ENCODE measurements around the gene CTNNA3. TPM values are rescaled to one million over a fixed set of nuclear protein-coding genes. Genes with fewer than 3 reads are reported as not detected.
A peak's percentile ranks its signal among the peaks of the same experiment; 100 is the strongest.

Gene CTNNA3
- total and polyA plus RNA-seq, 12 donors: 2.0 to 213 (median 171) TPM

- DNase-seq: no peak
- no peak for TF ChIP-seq CTCF (IDR thresholded peaks at IDR 0.05)
- no peak overlapping the region for H3K4me3 ChIP-seq
- H3K27me3 ChIP-seq: no peaks in the 10 kb centered on the region
- H3K36me3 ChIP-seq: no peaks in the 10 kb centered on the region
- peaks cover 0 to 27% (median 0%) of the 10 kb centered on the region in 9 donors for H3K4me1 ChIP-seq
- intact Hi-C loops (cut with DNase I): no loop called here
- ATAC-seq: no peak
- 67 to 70% methylated on average over 8 of the region's 8 CpGs for WGBS, 2 donors
- no peaks in the 10 kb centered on the region for H3K9me3 ChIP-seq
- no peak overlapping the region for H3K27ac ChIP-seq
Observed at GRCh38 chr10:67603086-67603485, 92.9 kb downstream of the CTNNA3 start.

GRCh38 chr10:67602268-67602950 lies 93.6 kb downstream of the CTNNA3 start:
- H3K9me3 ChIP-seq: no peaks in the 10 kb centered on the region
- WGBS, 2 donors: 36 to 40% methylated on average over 4 of the region's 4 CpGs
- H3K27me3 ChIP-seq: no peaks in the 10 kb centered on the region
- no peaks in the 10 kb centered on the region for H3K36me3 ChIP-seq
- peaks cover 0 to 26% (median 0%) of the 10 kb centered on the region in 9 donors for H3K4me1 ChIP-seq
- no peak for DNase-seq
- peak in 1 of 8 donors; percentile 66 for ATAC-seq
- intact Hi-C loops (cut with DNase I): no loop called here
- peak overlapping the region in 1 of 10 donors; percentile 16 for H3K27ac ChIP-seq
- H3K4me3 ChIP-seq: no peak overlapping the region
- no peak for TF ChIP-seq CTCF (IDR thresholded peaks at IDR 0.05)

GRCh38 chr10:67599597-67599996 lies 96.4 kb downstream of the CTNNA3 start:
- Histone ChIP-seq H3K4me1 (peaks cover 0 to 15% (median 0%) of the 10 kb centered on the region in 9 donors), H3K27ac (no peak overlapping the region), H3K27me3 (no peaks in the 10 kb centered on the region), H3K4me3 (no peak overlapping the region), H3K36me3 (no peaks in the 10 kb centered on the region), H3K9me3 (peaks cover 0 to 15% (median 0%) of the 10 kb centered on the region in 11 donors)
- intact Hi-C loops (cut with DNase I): no loop called here
- TF ChIP-seq CTCF (IDR thresholded peaks at IDR 0.05): no peak
- no peak for ATAC-seq
- DNase-seq: no peak

GRCh38 chr10:67596641-67597040 lies 99.4 kb downstream of the CTNNA3 start:
- no peaks in the 10 kb centered on the region for H3K36me3 ChIP-seq
- H3K4me1 ChIP-seq: peaks cover 0 to 7% (median 0%) of the 10 kb centered on the region in 9 donors
- peaks cover 0 to 23% (median 0%) of the 10 kb centered on the region in 11 donors for H3K9me3 ChIP-seq
- no peaks in the 10 kb centered on the region for H3K27me3 ChIP-seq
- intact Hi-C loops (cut with DNase I): no loop called here
- DNase-seq: no peak
- no peak for TF ChIP-seq CTCF (IDR thresholded peaks at IDR 0.05)
- H3K4me3 ChIP-seq: no peak overlapping the region
- H3K27ac ChIP-seq: no peak overlapping the region
- ATAC-seq: no peak
